Transverse colon (tissue), 4 donors: ENCODE results near the gene NDRG3. TPM values are rescaled to one million over a fixed set of nuclear protein-coding genes. Genes with fewer than 3 reads are reported as not detected.

ENCODE experiments used
- DNase-seq: peaks from one replicate; pipeline ENCODE4 v3.0.0-alpha.2; 2019
- H3K27ac ChIP-seq, 4 donors: fragments of 200-600 bp; sonication (generic); 2 replicates each; pipeline ENCODE4 v1.5.1; 2016 to 2018; ENCODE audit warnings: inconsistent platforms in 4 of 4
- H3K27me3 ChIP-seq: fragments of 200-600 bp; sonication (generic); 2 replicates; pipeline ENCODE4 v1.5.1; 2017; ENCODE audit warnings: inconsistent platforms
- H3K36me3 ChIP-seq, 4 donors: fragments of 200-600 bp; sonication (generic); 2 replicates each; pipeline ENCODE4 v1.5.1; 2017 to 2019; ENCODE audit warnings: inconsistent platforms in 4 of 4
- H3K4me1 ChIP-seq, 4 donors: fragments of 200-600 bp; sonication (generic); 2 replicates each; pipeline ENCODE4 v1.5.1; 2017 to 2020; ENCODE audit warnings: inconsistent platforms in 4 of 4
- H3K4me3 ChIP-seq, 4 donors: fragments of 200-600 bp; sonication (generic); 1 replicate in 1 of 4; 2 replicates in 3 of 4; pipeline versions ENCODE4 v1.5.1 to v1.6.1; 2017 to 2019; ENCODE audit warnings: inconsistent platforms in 4 of 4
- H3K9me3 ChIP-seq, 2 donors: fragments of 200-600 bp; sonication (generic); 2 replicates each; pipeline ENCODE4 v1.5.1; 2017 to 2019; ENCODE audit warnings: inconsistent platforms in 2 of 2
- CTCF ChIP-seq, 5 experiments: fragments of 200-600 bp in 3 of 5; fragments of 450-650 bp in 2 of 5; sonication (generic) in 3 of 5; IDR thresholded peaks; 1 replicate in 2 of 5; 2 replicates in 3 of 5; pipeline ENCODE4 v1.5.1; 2016 to 2017; ENCODE audit warnings: antibody characterized with exemption in 5 of 5, inconsistent platforms in 3 of 5, mild to moderate bottlenecking in 2 of 5, moderate library complexity in 1 of 5
- EP300 ChIP-seq: sonication (generic); formaldehyde crosslinking; IDR thresholded peaks from one replicate; pipeline ENCODE4 v1.6.1; 2017; ENCODE audit warnings: antibody characterized with exemption, low read depth
- POLR2A ChIP-seq: fragments of 450-650 bp; IDR thresholded peaks from one replicate; pipeline ENCODE4 v1.6.1; 2016; ENCODE audit warnings: antibody characterized with exemption, mild to moderate bottlenecking, moderate library complexity
- POLR2AphosphoS5 ChIP-seq, 3 donors: sonication (generic); formaldehyde crosslinking; IDR thresholded peaks; one replicate each; pipeline ENCODE4 v1.6.1; 2016; ENCODE audit warnings: antibody characterized with exemption in 3 of 3
- WGBS, 2 donors: methylation state at CpG; one replicate each; pipeline ENCODE4 v1.1.5; 2018; ENCODE audit warnings: low coverage in 1 of 2; 5-methylcytosine and 5-hydroxymethylcytosine counted together
- in situ Hi-C, 4 donors: fragments of 200-750 bp; cut with MboI; loops; one replicate each; pipeline versions ENCODE4 v1.15.0 to v1.15.1; 2017; ENCODE audit warnings: low sequenced_read_pairs in 3 of 4, low pct_ligation_motif_present in 1 of 4, low pct_unique_long_range_greater_than_20kb in 1 of 4
- intact Hi-C: fragments of 100-400 bp; cut with DNase I; formaldehyde crosslinking; loops from one replicate; pipeline ENCODE4 v1.15.1; 2023; ENCODE audit warnings: low total_unique reads
- total RNA-seq, 4 donors: library from RNA; depleted of rRNA; stranded (reverse); fragments of >200 nt; gene quantifications; one replicate each; pipeline ENCODE4 v1.1.0, GENCODE V29; 2016

NDRG3 gene
- total RNA-seq, 4 donors from 2014 or later, result 1.9 to 54.7 (median 33.1) TPM

- Histone ChIP-seq H3K9me3 (no peaks in the 10 kb centered on the region), H3K36me3 (peaks cover 0 to 18% (median 8%) of the 10 kb centered on the region in 4 donors), H3K4me3 (no peak overlapping the region), H3K27ac (no peak overlapping the region), H3K4me1 (no peaks in the 10 kb centered on the region), H3K27me3 (no peaks in the 10 kb centered on the region)
- in situ Hi-C loops (no loop called here), intact Hi-C loops (no loop called here)
- no peak for DNase-seq
- WGBS, 2 donors, result 92% methylated on average over 3 of the region's 3 CpGs; no CpG with 5 or more reads in 1 of the 2 donors
- TF ChIP-seq POLR2AphosphoS5 (IDR thresholded peaks at IDR 0.05) (no peak), POLR2A (no peak), EP300 (no peak), CTCF (IDR thresholded peaks at IDR 0.05) (no peak)
These were observed 90.9 kb downstream of the NDRG3 start for GRCh38 chr20:36655004-36655403.

GRCh38 chr20:36654506-36654905 is 91.4 kb downstream of the NDRG3 start:
- H3K36me3 ChIP-seq, result peaks cover 0 to 13% (median 6%) of the 10 kb centered on the region in 4 donors
- in situ Hi-C loops, result no loop called here
- H3K4me1 ChIP-seq, result no peaks in the 10 kb centered on the region
- H3K27ac ChIP-seq, result no peak overlapping the region
- H3K27me3 ChIP-seq, result no peaks in the 10 kb centered on the region
- intact Hi-C loops, result no loop called here
- TF ChIP-seq EP300 (no peak), POLR2AphosphoS5 (IDR thresholded peaks at IDR 0.05) (no peak), POLR2A (no peak), CTCF (IDR thresholded peaks at IDR 0.05) (no peak)
- no peak for DNase-seq
- H3K4me3 ChIP-seq, result no peak overlapping the region
- 92% methylated on average over 8 of the region's 8 CpGs; no CpG with 5 or more reads in 1 of the 2 donors for WGBS, 2 donors
- no peaks in the 10 kb centered on the region for H3K9me3 ChIP-seq

- intact Hi-C loops, result no loop called here
- 90 to 91% methylated on average over 2 to 9 of the region's 9 CpGs for WGBS, 2 donors
- no peak for TF ChIP-seq POLR2A
- TF ChIP-seq EP300, result no peak
- TF ChIP-seq POLR2AphosphoS5 (IDR thresholded peaks at IDR 0.05), result no peak
- TF ChIP-seq CTCF (IDR thresholded peaks at IDR 0.05), result no peak
- H3K4me1 ChIP-seq, result no peaks in the 10 kb centered on the region
- H3K27me3 ChIP-seq, result no peaks in the 10 kb centered on the region
- H3K27ac ChIP-seq, result no peak overlapping the region
- no peaks in the 10 kb centered on the region for H3K9me3 ChIP-seq
- H3K4me3 ChIP-seq, result no peak overlapping the region
- in situ Hi-C loops, result no loop called here
- peaks cover 0 to 7% (median 2%) of the 10 kb centered on the region in 4 donors for H3K36me3 ChIP-seq
- no peak for DNase-seq
These were observed 92.4 kb downstream of the NDRG3 start for GRCh38 chr20:36653456-36653855.

GRCh38 chr20:36647196-36648121 is 98.4 kb downstream of the NDRG3 start:
- Histone ChIP-seq H3K27ac (no peak overlapping the region), H3K9me3 (no peaks in the 10 kb centered on the region), H3K4me3 (no peak overlapping the region), H3K36me3 (no peaks in the 10 kb centered on the region), H3K27me3 (no peaks in the 10 kb centered on the region), H3K4me1 (peaks cover 0 to 2% (median 0%) of the 10 kb centered on the region in 4 donors)
- TF ChIP-seq POLR2AphosphoS5 (IDR thresholded peaks at IDR 0.05), result no peak
- no peak for TF ChIP-seq EP300
- TF ChIP-seq CTCF (IDR thresholded peaks at IDR 0.05), result no peak
- no peak for TF ChIP-seq POLR2A
- WGBS, 2 donors, result 61 to 66% methylated on average over 5 to 8 of the region's 8 CpGs
- in situ Hi-C loops (no loop called here), intact Hi-C loops (no loop called here)
- DNase-seq, result no peak
